ENCODE results near the gene TLL2.

The TLL2 gene

DNA sequence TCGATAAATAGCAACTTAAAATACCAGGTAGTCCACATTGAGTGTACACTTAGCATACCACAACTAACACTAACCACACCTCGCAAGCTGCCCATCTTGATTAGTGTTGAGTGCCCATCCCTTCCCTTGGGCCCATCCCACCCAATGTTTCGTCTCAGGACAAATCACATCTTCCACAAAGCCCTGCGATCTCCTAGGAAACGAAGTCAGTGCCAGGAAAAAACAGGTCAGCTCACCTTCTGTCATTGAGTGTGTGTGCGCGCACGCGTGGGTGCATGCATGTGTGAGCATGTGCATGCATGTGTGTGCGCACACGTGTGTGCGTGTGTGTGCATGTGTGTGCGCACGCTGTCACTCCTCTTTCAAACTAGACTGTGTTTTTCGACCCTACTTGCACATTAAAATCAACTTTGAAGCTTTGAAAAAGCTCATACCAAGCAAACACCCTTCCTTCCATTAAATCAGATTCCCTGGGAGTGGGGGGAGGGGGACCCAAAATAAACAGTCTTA is 106.1 kb downstream of the TLL2 start:
- Histone ChIP-seq H3K9ac (ENCODE audit: low read length) (no peak overlapping the region), H3K9me2 (replicated peaks; ENCODE audit: insufficient read depth, low read length) (no peaks in the 10 kb centered on the region), H3K79me2 (ENCODE audit: low read length) (no peaks in the 10 kb centered on the region), H3K27ac (ENCODE audit: low read length) (no peak overlapping the region), H3K36me3 (replicated peaks; ENCODE audit: insufficient read depth, low read length) (no peaks in the 10 kb centered on the region), H3K4me1 (ENCODE audit: low read length) (no peaks in the 10 kb centered on the region), H2AFZ (ENCODE audit: low read length) (no peak overlapping the region), H3K4me2 (ENCODE audit: low read depth, low read length) (no peak overlapping the region), H3K27me3 (replicated peaks; ENCODE audit: insufficient read depth, low read length) (no peaks in the 10 kb centered on the region; the same call in 1 of the 2 replicates), H3F3A (ENCODE audit: insufficient read depth, low read length) (no peaks in the 10 kb centered on the region), H4K20me1 (ENCODE audit: insufficient read depth, low read length) (no peaks in the 10 kb centered on the region), H3K9me3 (replicated peaks; ENCODE audit: insufficient read depth, low read length) (no peaks in the 10 kb centered on the region), H3K4me3 (ENCODE audit: low read length) (no peak overlapping the region)
- no peak for TF ChIP-seq EZH2 (optimal IDR thresholded peaks at IDR 0.05; ENCODE audit: low read depth, low read length)
- TF ChIP-seq EZH2phosphoT487 (IDR thresholded peaks at IDR 0.05; ENCODE audit: low read length), result no peak
- TF ChIP-seq, protein P1, sequence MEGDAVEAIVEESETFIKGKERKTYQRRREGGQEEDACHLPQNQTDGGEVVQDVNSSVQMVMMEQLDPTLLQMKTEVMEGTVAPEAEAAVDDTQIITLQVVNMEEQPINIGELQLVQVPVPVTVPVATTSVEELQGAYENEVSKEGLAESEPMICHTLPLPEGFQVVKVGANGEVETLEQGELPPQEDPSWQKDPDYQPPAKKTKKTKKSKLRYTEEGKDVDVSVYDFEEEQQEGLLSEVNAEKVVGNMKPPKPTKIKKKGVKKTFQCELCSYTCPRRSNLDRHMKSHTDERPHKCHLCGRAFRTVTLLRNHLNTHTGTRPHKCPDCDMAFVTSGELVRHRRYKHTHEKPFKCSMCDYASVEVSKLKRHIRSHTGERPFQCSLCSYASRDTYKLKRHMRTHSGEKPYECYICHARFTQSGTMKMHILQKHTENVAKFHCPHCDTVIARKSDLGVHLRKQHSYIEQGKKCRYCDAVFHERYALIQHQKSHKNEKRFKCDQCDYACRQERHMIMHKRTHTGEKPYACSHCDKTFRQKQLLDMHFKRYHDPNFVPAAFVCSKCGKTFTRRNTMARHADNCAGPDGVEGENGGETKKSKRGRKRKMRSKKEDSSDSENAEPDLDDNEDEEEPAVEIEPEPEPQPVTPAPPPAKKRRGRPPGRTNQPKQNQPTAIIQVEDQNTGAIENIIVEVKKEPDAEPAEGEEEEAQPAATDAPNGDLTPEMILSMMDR (IDR thresholded peaks at IDR 0.05; ENCODE audit: low read length), result no peak
- no peak for DNase-seq

DNA sequence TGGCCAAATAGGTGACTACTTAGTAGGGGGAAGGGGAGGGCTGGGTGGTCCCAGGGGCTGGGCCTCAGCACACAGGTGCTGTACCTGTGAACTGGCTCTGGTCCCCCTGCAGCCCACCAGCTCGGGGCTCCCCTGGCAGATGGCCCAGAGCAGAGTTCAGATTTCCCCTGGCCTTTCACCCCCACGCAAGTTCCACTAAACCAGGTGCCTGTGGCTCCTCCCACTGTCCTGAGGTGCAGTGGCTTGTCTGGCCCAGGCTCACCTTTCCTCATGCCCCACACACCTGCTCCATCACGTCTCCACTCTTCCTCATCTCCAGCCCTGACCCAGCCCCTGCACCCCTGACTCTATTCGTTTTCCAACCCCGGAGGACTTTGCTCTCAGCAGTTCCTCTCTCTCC is 107.6 kb downstream of the TLL2 start:
- H3K9me2 ChIP-seq (replicated peaks; ENCODE audit: insufficient read depth, low read length), result no peaks in the 10 kb centered on the region
- H3K9ac ChIP-seq (ENCODE audit: low read length), result no peak overlapping the region
- H3K4me1 ChIP-seq (ENCODE audit: low read length), result no peaks in the 10 kb centered on the region
- H4K20me1 ChIP-seq (ENCODE audit: insufficient read depth, low read length), result no peaks in the 10 kb centered on the region
- no peak overlapping the region for H3K4me3 ChIP-seq (ENCODE audit: low read length)
- TF ChIP-seq EZH2phosphoT487 (IDR thresholded peaks at IDR 0.05; ENCODE audit: low read length) (no peak), EZH2 (optimal IDR thresholded peaks at IDR 0.05; ENCODE audit: low read depth, low read length) (no peak)
- TF ChIP-seq, protein P1 (IDR thresholded peaks at IDR 0.05; ENCODE audit: low read length), result no peak
- no peak overlapping the region for H2AFZ ChIP-seq (ENCODE audit: low read length)
- no peaks in the 10 kb centered on the region for H3F3A ChIP-seq (ENCODE audit: insufficient read depth, low read length)
- no peak overlapping the region for H3K4me2 ChIP-seq (ENCODE audit: low read depth, low read length)
- H3K36me3 ChIP-seq (replicated peaks; ENCODE audit: insufficient read depth, low read length), result no peaks in the 10 kb centered on the region
- no peak overlapping the region for H3K27ac ChIP-seq (ENCODE audit: low read length)
- no peaks in the 10 kb centered on the region for H3K9me3 ChIP-seq (replicated peaks; ENCODE audit: insufficient read depth, low read length)
- DNase-seq, result no peak
- H3K27me3 ChIP-seq (replicated peaks; ENCODE audit: insufficient read depth, low read length), result peaks cover 14% of the 10 kb centered on the region; the same call in 1 of the 2 replicates
- no peaks in the 10 kb centered on the region for H3K79me2 ChIP-seq (ENCODE audit: low read length)

DNA sequence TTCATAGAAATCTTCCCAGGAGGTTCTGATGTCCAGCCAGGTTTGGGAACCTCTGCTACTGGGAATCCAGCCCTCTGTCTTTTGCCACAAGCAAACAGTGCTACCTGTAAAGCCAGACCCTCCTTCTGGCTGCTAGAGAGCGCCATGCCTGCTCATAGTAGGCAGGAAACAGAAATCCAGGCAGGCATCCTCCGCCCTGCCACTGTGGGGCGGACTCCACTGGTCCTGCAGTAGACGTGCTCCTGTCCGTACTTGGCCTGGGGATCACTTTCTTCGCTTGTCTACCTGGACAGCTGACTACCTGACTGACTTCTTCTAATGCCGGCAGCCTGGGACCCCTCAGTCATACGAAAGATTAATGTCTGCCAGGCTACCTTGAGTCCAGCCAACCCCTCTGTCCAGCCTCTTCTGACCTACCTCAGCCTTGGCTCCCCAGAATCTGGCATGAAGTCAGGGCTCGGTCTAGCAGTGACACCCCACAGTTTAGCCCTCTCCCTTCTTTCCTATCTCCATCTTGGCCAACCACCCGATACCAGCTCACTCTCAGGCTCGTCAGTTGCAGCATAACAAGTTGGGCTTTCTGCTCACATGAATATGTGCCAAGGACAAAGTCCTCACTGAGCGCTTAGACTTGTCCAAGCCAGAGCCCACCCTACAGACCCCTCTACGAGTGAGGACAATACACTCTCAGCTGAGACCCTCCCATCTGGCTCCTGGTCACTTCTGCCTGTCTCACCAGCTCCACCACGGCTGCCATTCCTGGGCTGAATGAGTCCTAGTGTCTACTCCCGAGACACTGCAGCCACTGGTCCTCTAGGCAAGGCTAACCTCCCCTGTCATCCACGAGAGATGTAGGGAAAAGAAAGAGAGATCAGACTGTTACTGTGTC is 111.1 kb downstream of the TLL2 start:
- Histone ChIP-seq H3K9ac (ENCODE audit: low read length) (no peak overlapping the region), H2AFZ (ENCODE audit: low read length) (no peak overlapping the region), H4K20me1 (ENCODE audit: insufficient read depth, low read length) (no peaks in the 10 kb centered on the region), H3F3A (ENCODE audit: insufficient read depth, low read length) (no peaks in the 10 kb centered on the region), H3K27me3 (replicated peaks; ENCODE audit: insufficient read depth, low read length) (peaks cover 14% of the 10 kb centered on the region; the same call in 1 of the 2 replicates), H3K4me3 (ENCODE audit: low read length) (no peak overlapping the region), H3K9me2 (replicated peaks; ENCODE audit: insufficient read depth, low read length) (no peaks in the 10 kb centered on the region), H3K4me1 (ENCODE audit: low read length) (no peaks in the 10 kb centered on the region), H3K79me2 (ENCODE audit: low read length) (no peaks in the 10 kb centered on the region), H3K9me3 (replicated peaks; ENCODE audit: insufficient read depth, low read length) (no peaks in the 10 kb centered on the region), H3K27ac (ENCODE audit: low read length) (no peak overlapping the region), H3K4me2 (ENCODE audit: low read depth, low read length) (no peak overlapping the region), H3K36me3 (replicated peaks; ENCODE audit: insufficient read depth, low read length) (no peaks in the 10 kb centered on the region)
- no peak for DNase-seq
- no peak for TF ChIP-seq EZH2 (optimal IDR thresholded peaks at IDR 0.05; ENCODE audit: low read depth, low read length)
- no peak for TF ChIP-seq EZH2phosphoT487 (IDR thresholded peaks at IDR 0.05; ENCODE audit: low read length)
